WTC11 (cell line): Measurements from ENCODE around the gene LENG8. TPM values are rescaled to one million over a fixed set of nuclear protein-coding genes. Genes with fewer than 3 reads are reported as not detected.
"Not testable (repeated sequence)": the region's sequence is repeated elsewhere in the genome, so short reads cannot be mapped to it uniquely, and the experiment has no call there.

Source experiments
- ATAC-seq: fragments of 200-7000 bp; cut with Tn5 transposase; 2 replicates; pipeline ENCODE4 v1.10.0; 2021; ENCODE audit warnings: mild to moderate bottlenecking, moderate library complexity
- CTCF ChIA-PET: fragments of 300-600 bp; sonication (Branson Sonifier 250); formaldehyde crosslinking; loops from one replicate; lab custom pipeline; 2021; ENCODE audit warnings: antibody characterized with exemption; lab: Charles Lee
- POLR2A ChIA-PET: fragments of 350-600 bp; sonication (Branson Sonifier 250); formaldehyde crosslinking; loops from one replicate; lab custom pipeline; 2021; ENCODE audit warnings: antibody characterized with exemption; lab: Charles Lee
- DNase-seq: peaks from one replicate; pipeline ENCODE4 v3.0.0; 2021; ENCODE audit warnings: low spot score
- H3K27ac Mint-ChIP-seq: 2 replicates; pipeline ENCODE4 v1.8.0; 2021; ENCODE audit warnings: mixed read lengths
- H3K27me3 Mint-ChIP-seq: 2 replicates; pipeline ENCODE4 v1.8.0; 2021; ENCODE audit warnings: low read depth, mild to moderate bottlenecking, moderate library complexity, mixed read lengths
- H3K36me3 Mint-ChIP-seq: 2 replicates; pipeline ENCODE4 v1.8.0; 2021; ENCODE audit warnings: mixed read lengths
- H3K4me1 Mint-ChIP-seq: 2 replicates; pipeline ENCODE4 v1.8.0; 2022; ENCODE audit warnings: mixed read lengths
- H3K4me3 Mint-ChIP-seq: 2 replicates; pipeline ENCODE4 v1.8.0; 2021; ENCODE audit warnings: mild to moderate bottlenecking, moderate library complexity, mixed read lengths
- H3K9me3 Mint-ChIP-seq: 2 replicates; pipeline ENCODE4 v1.8.0; 2021; ENCODE audit warnings: mixed read lengths
- E2F1 ChIP-seq: sonication (generic); formaldehyde crosslinking; IDR thresholded peaks from 2 replicates; pipeline ENCODE4 v1.8.0; 2022; ENCODE audit warnings: mild to moderate bottlenecking, missing genetic modification reagents
- FOXJ3 ChIP-seq: sonication (generic); formaldehyde crosslinking; IDR thresholded peaks from 2 replicates; pipeline ENCODE4 v1.9.0; 2021; ENCODE audit warnings: missing genetic modification reagents, mild to moderate bottlenecking, borderline replicate concordance
- FOXP1 ChIP-seq: sonication (generic); formaldehyde crosslinking; IDR thresholded peaks from 2 replicates; pipeline ENCODE4 v1.8.0; 2022; ENCODE audit warnings: missing genetic modification reagents, mild to moderate bottlenecking, moderate library complexity, borderline replicate concordance
- GABPB1 ChIP-seq: sonication (generic); formaldehyde crosslinking; IDR thresholded peaks from 2 replicates; pipeline ENCODE4 v1.8.1; 2023; ENCODE audit warnings: mild to moderate bottlenecking, missing genetic modification reagents
- GTF2I ChIP-seq: fragments of 250-450 bp; sonication (Bioruptor Pico); conservative IDR thresholded peaks from 2 replicates; pipeline ENCODE4 v1.4.0; 2021; ENCODE audit warnings: mild to moderate bottlenecking
- HMGXB4 ChIP-seq: sonication (generic); formaldehyde crosslinking; IDR thresholded peaks from 2 replicates; pipeline ENCODE4 v1.8.1; 2023; ENCODE audit warnings: mild to moderate bottlenecking, moderate library complexity, missing genetic modification reagents
- JAZF1 ChIP-seq: fragments of 250-450 bp; sonication (Bioruptor Pico); IDR thresholded peaks from 2 replicates; pipeline ENCODE4 v1.9.0; 2021; ENCODE audit warnings: moderate library complexity, mild to moderate bottlenecking, inconsistent platforms
- KAT7 ChIP-seq: sonication (generic); formaldehyde crosslinking; IDR thresholded peaks from 2 replicates; pipeline ENCODE4 v1.8.1; 2023; ENCODE audit warnings: missing genetic modification reagents, mild to moderate bottlenecking, borderline replicate concordance
- MAX ChIP-seq: sonication (generic); formaldehyde crosslinking; IDR thresholded peaks from 2 replicates; pipeline ENCODE4 v1.8.0; 2022; ENCODE audit warnings: mild to moderate bottlenecking, missing genetic modification reagents
- MYBL2 ChIP-seq: sonication (generic); formaldehyde crosslinking; IDR thresholded peaks from 2 replicates; pipeline ENCODE4 v1.8.1; 2023; ENCODE audit warnings: mild to moderate bottlenecking, moderate library complexity, missing genetic modification reagents
- NR1H2 ChIP-seq: sonication (generic); formaldehyde crosslinking; IDR thresholded peaks from 2 replicates; pipeline ENCODE4 v1.9.0; 2021; ENCODE audit warnings: mild to moderate bottlenecking, moderate library complexity, missing genetic modification reagents
- SMAD3 ChIP-seq: sonication (generic); formaldehyde crosslinking; IDR thresholded peaks from 2 replicates; pipeline ENCODE4 v1.8.0; 2022; ENCODE audit warnings: missing genetic modification reagents, mild to moderate bottlenecking, borderline replicate concordance
- SP1 ChIP-seq: sonication (generic); formaldehyde crosslinking; conservative IDR thresholded peaks from 2 replicates; pipeline ENCODE4 v1.8.1; 2022; ENCODE audit warnings: missing genetic modification reagents
- ZNF138 ChIP-seq: sonication (generic); formaldehyde crosslinking; conservative IDR thresholded peaks from 2 replicates; pipeline ENCODE4 v1.8.1; 2022; ENCODE audit warnings: mild to moderate bottlenecking, moderate library complexity, missing genetic modification reagents
- ZNF219 ChIP-seq: sonication (generic); formaldehyde crosslinking; IDR thresholded peaks from 2 replicates; pipeline ENCODE4 v1.8.0; 2023; ENCODE audit warnings: missing genetic modification reagents, mild to moderate bottlenecking, borderline replicate concordance
- ZNF512 ChIP-seq: sonication (generic); formaldehyde crosslinking; IDR thresholded peaks from 2 replicates; pipeline ENCODE4 v1.8.1; 2022; ENCODE audit warnings: missing genetic modification reagents, borderline replicate concordance
- ZNF671 ChIP-seq: fragments of 250-450 bp; sonication (Bioruptor Pico); IDR thresholded peaks from 2 replicates; pipeline ENCODE4 v1.8.0; 2021; ENCODE audit warnings: mild to moderate bottlenecking
- total RNA-seq: library from RNA; stranded (reverse); gene quantifications from 3 replicates; pipeline ENCODE4 v1.2.3, GENCODE V29; 2021
- TF ChIP-seq, protein P1 (sequence below): sonication (generic); formaldehyde crosslinking; IDR thresholded peaks from 2 replicates; pipeline ENCODE4 v1.8.1; 2023; ENCODE audit warnings: mild to moderate bottlenecking, missing genetic modification reagents, borderline replicate concordance

Gene LENG8
- total RNA-seq, 1 experiment from 2014 or later: 175 TPM

- TF ChIP-seq GABPB1 (CRISPR knock-in tag) (no peak), KAT7 (no peak), HMGXB4 (CRISPR knock-in tag) (no peak), ZNF512 (no peak), FOXP1 (no peak), SMAD3 (CRISPR knock-in tag) (no peak), ZNF671 (CRISPR knock-in tag) (no peak), MYBL2 (CRISPR knock-in tag) (no peak), FOXJ3 (no peak)
- TF ChIP-seq, protein P1, sequence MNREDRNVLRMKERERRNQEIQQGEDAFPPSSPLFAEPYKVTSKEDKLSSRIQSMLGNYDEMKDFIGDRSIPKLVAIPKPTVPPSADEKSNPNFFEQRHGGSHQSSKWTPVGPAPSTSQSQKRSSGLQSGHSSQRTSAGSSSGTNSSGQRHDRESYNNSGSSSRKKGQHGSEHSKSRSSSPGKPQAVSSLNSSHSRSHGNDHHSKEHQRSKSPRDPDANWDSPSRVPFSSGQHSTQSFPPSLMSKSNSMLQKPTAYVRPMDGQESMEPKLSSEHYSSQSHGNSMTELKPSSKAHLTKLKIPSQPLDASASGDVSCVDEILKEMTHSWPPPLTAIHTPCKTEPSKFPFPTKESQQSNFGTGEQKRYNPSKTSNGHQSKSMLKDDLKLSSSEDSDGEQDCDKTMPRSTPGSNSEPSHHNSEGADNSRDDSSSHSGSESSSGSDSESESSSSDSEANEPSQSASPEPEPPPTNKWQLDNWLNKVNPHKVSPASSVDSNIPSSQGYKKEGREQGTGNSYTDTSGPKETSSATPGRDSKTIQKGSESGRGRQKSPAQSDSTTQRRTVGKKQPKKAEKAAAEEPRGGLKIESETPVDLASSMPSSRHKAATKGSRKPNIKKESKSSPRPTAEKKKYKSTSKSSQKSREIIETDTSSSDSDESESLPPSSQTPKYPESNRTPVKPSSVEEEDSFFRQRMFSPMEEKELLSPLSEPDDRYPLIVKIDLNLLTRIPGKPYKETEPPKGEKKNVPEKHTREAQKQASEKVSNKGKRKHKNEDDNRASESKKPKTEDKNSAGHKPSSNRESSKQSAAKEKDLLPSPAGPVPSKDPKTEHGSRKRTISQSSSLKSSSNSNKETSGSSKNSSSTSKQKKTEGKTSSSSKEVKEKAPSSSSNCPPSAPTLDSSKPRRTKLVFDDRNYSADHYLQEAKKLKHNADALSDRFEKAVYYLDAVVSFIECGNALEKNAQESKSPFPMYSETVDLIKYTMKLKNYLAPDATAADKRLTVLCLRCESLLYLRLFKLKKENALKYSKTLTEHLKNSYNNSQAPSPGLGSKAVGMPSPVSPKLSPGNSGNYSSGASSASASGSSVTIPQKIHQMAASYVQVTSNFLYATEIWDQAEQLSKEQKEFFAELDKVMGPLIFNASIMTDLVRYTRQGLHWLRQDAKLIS (CRISPR knock-in tag): no peak
- H3K27ac Mint-ChIP-seq: no peak overlapping the region
- ATAC-seq (no peak), DNase-seq (no peak)
- POLR2A ChIA-PET: no interaction called here
- H3K27me3 Mint-ChIP-seq: no peaks in the 10 kb centered on the region
- CTCF ChIA-PET: interaction anchor here (1.0 to 6.2 kb wide), 8 partner anchors 11 to 249 kb away, joined by 3 to 61 read pairs (median 18); partner anchors contain the start of genes LENG9 and TSEN34
- no peak overlapping the region for H3K4me3 Mint-ChIP-seq
- no peaks in the 10 kb centered on the region for H3K9me3 Mint-ChIP-seq
- peaks cover 25% of the 10 kb centered on the region for H3K36me3 Mint-ChIP-seq
- H3K4me1 Mint-ChIP-seq: peaks cover 17% of the 10 kb centered on the region
Measured at GRCh38 chr19:54440641-54441040, 8.4 kb upstream of the LENG8 start.

- ChIA-PET POLR2A (no interaction called here), CTCF (no interaction called here)
- Mint-ChIP-seq H3K4me3 (no peak overlapping the region), H3K36me3 (peaks cover 28% of the 10 kb centered on the region), H3K9me3 (no peaks in the 10 kb centered on the region), H3K27me3 (peaks cover 2% of the 10 kb centered on the region; the same call in 1 of the 2 replicates), H3K4me1 (peaks cover 12% of the 10 kb centered on the region), H3K27ac (no peak overlapping the region)
- TF ChIP-seq MYBL2 (CRISPR knock-in tag) (no peak), SP1 (CRISPR knock-in tag) (no peak), FOXJ3 (no peak), ZNF138 (no peak), ZNF671 (CRISPR knock-in tag) (no peak), E2F1 (CRISPR knock-in tag) (no peak), MAX (CRISPR knock-in tag) (no peak), NR1H2 (no peak), ZNF219 (CRISPR knock-in tag) (no peak), JAZF1 (CRISPR knock-in tag) (no peak), GTF2I (CRISPR knock-in tag) (no peak)
- ATAC-seq (no peak), DNase-seq (no peak)
Measured at GRCh38 chr19:54444737-54445136, 4.3 kb upstream of the LENG8 start.

DNA sequence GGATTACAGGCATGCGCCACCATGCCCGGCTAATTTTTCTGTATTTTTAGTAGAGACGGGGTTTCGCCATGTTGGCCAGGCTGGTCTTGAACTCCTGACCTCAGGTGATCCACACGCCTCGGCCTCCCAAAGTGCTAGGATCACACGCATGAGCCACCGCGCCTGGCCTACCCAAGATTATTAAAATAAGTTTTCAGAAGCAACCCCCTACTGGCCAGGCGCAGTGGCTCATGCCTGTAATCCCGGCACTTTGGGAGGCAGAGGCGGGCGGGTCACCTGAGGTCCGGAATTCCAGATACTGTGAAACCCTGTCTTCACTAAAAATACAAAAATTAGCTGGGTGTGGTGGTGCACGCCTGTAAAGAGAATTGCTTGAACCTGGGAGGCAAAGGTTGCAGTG is 2.6 kb upstream of the LENG8 start:
- peaks cover 25% of the 10 kb centered on the region for H3K4me1 Mint-ChIP-seq
- peaks cover 28% of the 10 kb centered on the region for H3K36me3 Mint-ChIP-seq
- H3K4me3 Mint-ChIP-seq, DNase-seq, ATAC-seq, CTCF ChIA-PET, POLR2A ChIA-PET, H3K27me3 Mint-ChIP-seq, H3K9me3 Mint-ChIP-seq, H3K27ac Mint-ChIP-seq: not testable (repeated sequence)
